Measurements from ENCODE around the gene SLC17A5.

DNA sequence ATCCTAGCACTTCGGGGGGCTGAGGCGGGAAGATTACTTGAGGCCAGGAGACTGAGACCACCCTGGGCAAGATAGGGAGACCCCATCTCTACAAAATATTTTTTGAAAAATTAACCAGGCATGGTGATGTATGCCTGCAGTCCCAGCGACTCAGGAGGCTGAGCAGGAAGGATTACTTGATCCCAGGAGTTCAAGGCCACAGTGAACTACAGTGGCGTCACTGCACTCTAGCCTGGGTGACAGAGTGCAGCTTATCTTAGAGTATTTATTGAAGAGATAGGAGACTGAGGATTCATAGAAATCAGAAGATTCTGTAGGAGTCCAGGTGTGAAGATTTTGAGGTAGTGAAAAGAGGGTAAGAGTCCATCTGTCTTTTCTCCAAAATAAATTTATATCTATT, 45.0 kb downstream of the SLC17A5 start:
- TF ChIP-seq, protein P1, sequence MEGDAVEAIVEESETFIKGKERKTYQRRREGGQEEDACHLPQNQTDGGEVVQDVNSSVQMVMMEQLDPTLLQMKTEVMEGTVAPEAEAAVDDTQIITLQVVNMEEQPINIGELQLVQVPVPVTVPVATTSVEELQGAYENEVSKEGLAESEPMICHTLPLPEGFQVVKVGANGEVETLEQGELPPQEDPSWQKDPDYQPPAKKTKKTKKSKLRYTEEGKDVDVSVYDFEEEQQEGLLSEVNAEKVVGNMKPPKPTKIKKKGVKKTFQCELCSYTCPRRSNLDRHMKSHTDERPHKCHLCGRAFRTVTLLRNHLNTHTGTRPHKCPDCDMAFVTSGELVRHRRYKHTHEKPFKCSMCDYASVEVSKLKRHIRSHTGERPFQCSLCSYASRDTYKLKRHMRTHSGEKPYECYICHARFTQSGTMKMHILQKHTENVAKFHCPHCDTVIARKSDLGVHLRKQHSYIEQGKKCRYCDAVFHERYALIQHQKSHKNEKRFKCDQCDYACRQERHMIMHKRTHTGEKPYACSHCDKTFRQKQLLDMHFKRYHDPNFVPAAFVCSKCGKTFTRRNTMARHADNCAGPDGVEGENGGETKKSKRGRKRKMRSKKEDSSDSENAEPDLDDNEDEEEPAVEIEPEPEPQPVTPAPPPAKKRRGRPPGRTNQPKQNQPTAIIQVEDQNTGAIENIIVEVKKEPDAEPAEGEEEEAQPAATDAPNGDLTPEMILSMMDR (IDR thresholded peaks at IDR 0.05): no peak
- TF ChIP-seq EP300 (IDR thresholded peaks at IDR 0.05): no peak

All from esophagus muscularis mucosa (tissue), 3 donors.